Subcutaneous adipose tissue (tissue), 4 donors: ENCODE measurements around the gene IFFO2. TPM values are rescaled to one million over a fixed set of nuclear protein-coding genes. Genes with fewer than 3 reads are reported as not detected.

Experiments used
- total RNA-seq, 4 donors: library from RNA; depleted of rRNA; stranded (reverse); fragments of >200 nt; gene quantifications; one replicate each; pipeline ENCODE4 v1.1.0, GENCODE V29; 2016
- TF ChIP-seq, protein P1 (sequence below): fragments of 450-650 bp; IDR thresholded peaks from one replicate; pipeline ENCODE4 v1.5.1; 2016; ENCODE audit warnings: low read depth, mild to moderate bottlenecking, control low read depth, antibody characterized with exemption, moderate library complexity

The IFFO2 gene
- total RNA-seq, 4 donors from 2014 or later, result 2.0 to 12.8 (median 4.8) TPM

DNA sequence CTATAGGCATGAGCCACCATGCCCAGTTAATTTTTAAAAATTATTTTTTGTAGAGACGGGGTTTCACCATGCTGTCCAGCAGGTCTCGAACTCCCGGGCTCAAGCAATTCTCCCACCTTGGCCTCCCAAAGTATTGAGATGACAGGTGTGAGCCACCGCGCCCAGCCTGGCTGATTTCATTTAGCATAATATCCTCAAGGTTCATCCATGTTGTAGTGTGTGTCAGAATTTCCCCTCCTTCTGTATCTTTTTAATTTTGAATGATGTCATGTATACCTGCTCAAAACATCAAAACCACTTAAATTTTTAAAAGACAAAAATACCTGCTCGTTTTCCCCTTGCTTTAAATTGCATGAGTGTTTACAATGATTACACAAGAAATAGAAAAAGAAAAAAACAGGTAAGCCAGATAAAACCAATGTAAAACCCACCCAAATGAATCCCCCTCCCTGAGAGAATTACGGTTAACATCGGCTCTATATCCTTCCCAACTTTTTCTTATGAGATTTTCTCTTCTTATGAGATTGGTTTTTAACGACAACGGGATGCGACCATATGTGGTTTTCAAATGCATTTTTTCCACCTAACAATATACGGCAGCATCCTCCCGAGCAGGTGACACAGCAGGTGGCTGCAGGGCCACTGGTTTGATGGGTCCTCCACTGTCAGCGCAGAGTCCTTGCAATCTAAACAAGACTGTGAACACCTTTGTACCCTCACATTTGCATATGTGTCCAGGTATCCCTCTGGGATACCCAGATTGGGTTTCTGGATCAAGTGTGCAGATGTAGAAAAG is 22.1 kb downstream of the IFFO2 start:
- TF ChIP-seq, protein P1, sequence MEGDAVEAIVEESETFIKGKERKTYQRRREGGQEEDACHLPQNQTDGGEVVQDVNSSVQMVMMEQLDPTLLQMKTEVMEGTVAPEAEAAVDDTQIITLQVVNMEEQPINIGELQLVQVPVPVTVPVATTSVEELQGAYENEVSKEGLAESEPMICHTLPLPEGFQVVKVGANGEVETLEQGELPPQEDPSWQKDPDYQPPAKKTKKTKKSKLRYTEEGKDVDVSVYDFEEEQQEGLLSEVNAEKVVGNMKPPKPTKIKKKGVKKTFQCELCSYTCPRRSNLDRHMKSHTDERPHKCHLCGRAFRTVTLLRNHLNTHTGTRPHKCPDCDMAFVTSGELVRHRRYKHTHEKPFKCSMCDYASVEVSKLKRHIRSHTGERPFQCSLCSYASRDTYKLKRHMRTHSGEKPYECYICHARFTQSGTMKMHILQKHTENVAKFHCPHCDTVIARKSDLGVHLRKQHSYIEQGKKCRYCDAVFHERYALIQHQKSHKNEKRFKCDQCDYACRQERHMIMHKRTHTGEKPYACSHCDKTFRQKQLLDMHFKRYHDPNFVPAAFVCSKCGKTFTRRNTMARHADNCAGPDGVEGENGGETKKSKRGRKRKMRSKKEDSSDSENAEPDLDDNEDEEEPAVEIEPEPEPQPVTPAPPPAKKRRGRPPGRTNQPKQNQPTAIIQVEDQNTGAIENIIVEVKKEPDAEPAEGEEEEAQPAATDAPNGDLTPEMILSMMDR, result no peak

GRCh38 chr1:18932879-18933278 is 23.6 kb downstream of the IFFO2 start:
- TF ChIP-seq, protein P1, result no peak

- TF ChIP-seq, protein P1, result no peak
These were observed 24.1 kb downstream of the IFFO2 start for GRCh38 chr1:18932387-18932786.

- TF ChIP-seq, protein P1, result no peak
These were observed 24.7 kb downstream of the IFFO2 start for GRCh38 chr1:18931730-18932129.

- TF ChIP-seq, protein P1, result no peak
These were observed 26.8 kb downstream of the IFFO2 start for GRCh38 chr1:18929686-18930085.

GRCh38 chr1:18928985-18929384 is 27.5 kb downstream of the IFFO2 start:
- TF ChIP-seq, protein P1, result no peak

- TF ChIP-seq, protein P1, result no peak
These were observed 28.1 kb downstream of the IFFO2 start for GRCh38 chr1:18928406-18928805.
